Neural cell (in vitro differentiated cells): ENCODE measurements around the gene ECE1. TPM values are rescaled to one million over a fixed set of nuclear protein-coding genes. Genes with fewer than 3 reads are reported as not detected.
"Not testable (repeated sequence)": the region's sequence is repeated elsewhere in the genome, so short reads cannot be mapped to it uniquely, and the experiment has no call there.

Experiments
- H2AFZ ChIP-seq: fragments of 200-600, 300-800 bp; sonication (generic), shearing (Covaris generic); 2 replicates; pipeline ENCODE4 v1.6.0; 2014; ENCODE audit warnings: low read depth, mild to moderate bottlenecking, antibody characterized with exemption, low read length, moderate library complexity
- H3F3A ChIP-seq: fragments of 200-600 bp; shearing (Covaris generic); 2 replicates; pipeline ENCODE4 v1.6.1; 2016; ENCODE audit warnings: mild to moderate bottlenecking, moderate library complexity, mixed read lengths, antibody characterized with exemption, low read length; ENCODE audit not compliant: insufficient read depth, poor library complexity, severe bottlenecking
- H3K27ac ChIP-seq: fragments of 200-600, 300-800 bp; sonication (generic), shearing (Covaris generic); 2 replicates; pipeline ENCODE4 v1.5.1; 2014; ENCODE audit warnings: mild to moderate bottlenecking, low read length, moderate library complexity
- H3K27me3 ChIP-seq: fragments of 300-800, 200-600 bp; sonication (generic), shearing (Covaris generic); 2 replicates; pipeline ENCODE4 v1.6.0; 2014; ENCODE audit warnings: mild to moderate bottlenecking, low read depth, low read length, moderate library complexity; ENCODE audit not compliant: insufficient read depth
- H3K36me3 ChIP-seq: fragments of 300-800, 200-600 bp; sonication (generic), shearing (Covaris generic); 2 replicates; pipeline ENCODE4 v1.5.1; 2014; ENCODE audit warnings: mild to moderate bottlenecking, antibody characterized with exemption, low read length, moderate library complexity; ENCODE audit not compliant: insufficient read depth
- H3K4me2 ChIP-seq: fragments of 300-800, 200-600 bp; sonication (generic), shearing (Covaris generic); 2 replicates; pipeline ENCODE4 v1.6.0; 2014; ENCODE audit warnings: mild to moderate bottlenecking, low read length
- H3K4me3 ChIP-seq: fragments of 300-800, 200-600 bp; sonication (generic), shearing (Covaris generic); 2 replicates; pipeline ENCODE4 v1.5.1; 2014; ENCODE audit warnings: mild to moderate bottlenecking, low read length, moderate library complexity
- H3K79me2 ChIP-seq: fragments of 200-600 bp; shearing (Covaris generic); replicated peaks from 2 replicates; pipeline ENCODE4 v1.6.0; 2014; ENCODE audit warnings: mild to moderate bottlenecking, low read length, moderate library complexity; ENCODE audit not compliant: insufficient read depth
- H3K9ac ChIP-seq: fragments of 300-800, 200-600 bp; sonication (generic), shearing (Covaris generic); 2 replicates; pipeline ENCODE4 v1.6.1; 2016; ENCODE audit warnings: mild to moderate bottlenecking, low read length, mixed read lengths
- H3K9me2 ChIP-seq: fragments of 200-600 bp; shearing (Covaris generic); 2 replicates; pipeline ENCODE4 v1.6.1; 2016; ENCODE audit warnings: mild to moderate bottlenecking, low read length, mixed read lengths; ENCODE audit not compliant: insufficient read depth
- H3K9me3 ChIP-seq: fragments of 200-600, 300-800 bp; sonication (generic), shearing (Covaris generic); 2 replicates; pipeline ENCODE4 v1.6.1; 2016; ENCODE audit warnings: mild to moderate bottlenecking, mixed run types, low read length, moderate library complexity, mixed read lengths
- H4K20me1 ChIP-seq: fragments of 200-600 bp; shearing (Covaris generic); 2 replicates; pipeline ENCODE4 v1.6.1; 2016; ENCODE audit warnings: mild to moderate bottlenecking, mixed run types; ENCODE audit not compliant: insufficient read depth
- CTCF ChIP-seq: fragments of 450-650 bp; IDR thresholded peaks from 2 replicates; pipeline ENCODE4 v1.5.1; 2014; ENCODE audit warnings: antibody characterized with exemption, mild to moderate bottlenecking, moderate library complexity; ENCODE audit not compliant: poor library complexity, severe bottlenecking
- EP300 ChIP-seq: fragments of 450-650 bp; conservative IDR thresholded peaks from 2 replicates; pipeline ENCODE4 v1.6.1; 2014; ENCODE audit warnings: antibody characterized with exemption, mild to moderate bottlenecking, moderate library complexity; ENCODE audit not compliant: poor library complexity, severe bottlenecking
- EZH2 ChIP-seq: fragments of 200-600, 300-800 bp; shearing (Covaris generic), sonication (generic); IDR thresholded peaks from 2 replicates; pipeline ENCODE4 v1.6.1; 2014; ENCODE audit warnings: antibody characterized with exemption, low read length, borderline replicate concordance, mild to moderate bottlenecking; ENCODE audit not compliant: insufficient read depth, poor library complexity, severe bottlenecking
- MXI1 ChIP-seq: fragments of 450-650 bp; conservative IDR thresholded peaks from 2 replicates; pipeline ENCODE4 v1.6.1; 2014; ENCODE audit warnings: antibody characterized with exemption, mild to moderate bottlenecking; ENCODE audit not compliant: poor library complexity, severe bottlenecking
- POLR2AphosphoS5 ChIP-seq: IDR thresholded peaks from 2 replicates; pipeline ENCODE4 v1.6.1; 2012
- RAD21 ChIP-seq: fragments of 450-650 bp; conservative IDR thresholded peaks from 2 replicates; pipeline ENCODE4 v1.6.1; 2014; ENCODE audit warnings: antibody characterized with exemption, mild to moderate bottlenecking, moderate library complexity
- SMC3 ChIP-seq: fragments of 450-650 bp; conservative IDR thresholded peaks from 2 replicates; pipeline ENCODE4 v1.6.1; 2014; ENCODE audit warnings: antibody characterized with exemption, mild to moderate bottlenecking, moderate library complexity; ENCODE audit not compliant: poor library complexity
- TAF1 ChIP-seq: IDR thresholded peaks from 2 replicates; pipeline ENCODE4 v1.6.1; 2012; ENCODE audit warnings: low read depth
- polyA plus RNA-seq: library from polyadenylated mRNA; depleted of rRNA; stranded (reverse); fragments of >200 nt; gene quantifications from 2 replicates; pipeline ENCODE4 v1.2.3, GENCODE V29; 2014
- TF ChIP-seq, protein P1 (sequence below): IDR thresholded peaks from 2 replicates; pipeline ENCODE4 v1.6.1; 2012; ENCODE audit warnings: borderline replicate concordance

Gene ECE1
- polyA plus RNA-seq, 1 donor from 2014 or later = 7.8 TPM

GRCh38 chr1:21229246-21230000 is 60.8 kb downstream of the ECE1 start:
- no peaks in the 10 kb centered on the region for H3K27me3 ChIP-seq
- H3K9me2 ChIP-seq = no peaks in the 10 kb centered on the region
- H4K20me1 ChIP-seq = no peaks in the 10 kb centered on the region
- H2AFZ ChIP-seq = no peak overlapping the region
- TF ChIP-seq CTCF (no peak), EP300 (no peak), TAF1 (no peak), MXI1 (no peak), SMC3 (no peak), POLR2AphosphoS5 (no peak), RAD21 (no peak), EZH2 (no peak)
- TF ChIP-seq, protein P1, sequence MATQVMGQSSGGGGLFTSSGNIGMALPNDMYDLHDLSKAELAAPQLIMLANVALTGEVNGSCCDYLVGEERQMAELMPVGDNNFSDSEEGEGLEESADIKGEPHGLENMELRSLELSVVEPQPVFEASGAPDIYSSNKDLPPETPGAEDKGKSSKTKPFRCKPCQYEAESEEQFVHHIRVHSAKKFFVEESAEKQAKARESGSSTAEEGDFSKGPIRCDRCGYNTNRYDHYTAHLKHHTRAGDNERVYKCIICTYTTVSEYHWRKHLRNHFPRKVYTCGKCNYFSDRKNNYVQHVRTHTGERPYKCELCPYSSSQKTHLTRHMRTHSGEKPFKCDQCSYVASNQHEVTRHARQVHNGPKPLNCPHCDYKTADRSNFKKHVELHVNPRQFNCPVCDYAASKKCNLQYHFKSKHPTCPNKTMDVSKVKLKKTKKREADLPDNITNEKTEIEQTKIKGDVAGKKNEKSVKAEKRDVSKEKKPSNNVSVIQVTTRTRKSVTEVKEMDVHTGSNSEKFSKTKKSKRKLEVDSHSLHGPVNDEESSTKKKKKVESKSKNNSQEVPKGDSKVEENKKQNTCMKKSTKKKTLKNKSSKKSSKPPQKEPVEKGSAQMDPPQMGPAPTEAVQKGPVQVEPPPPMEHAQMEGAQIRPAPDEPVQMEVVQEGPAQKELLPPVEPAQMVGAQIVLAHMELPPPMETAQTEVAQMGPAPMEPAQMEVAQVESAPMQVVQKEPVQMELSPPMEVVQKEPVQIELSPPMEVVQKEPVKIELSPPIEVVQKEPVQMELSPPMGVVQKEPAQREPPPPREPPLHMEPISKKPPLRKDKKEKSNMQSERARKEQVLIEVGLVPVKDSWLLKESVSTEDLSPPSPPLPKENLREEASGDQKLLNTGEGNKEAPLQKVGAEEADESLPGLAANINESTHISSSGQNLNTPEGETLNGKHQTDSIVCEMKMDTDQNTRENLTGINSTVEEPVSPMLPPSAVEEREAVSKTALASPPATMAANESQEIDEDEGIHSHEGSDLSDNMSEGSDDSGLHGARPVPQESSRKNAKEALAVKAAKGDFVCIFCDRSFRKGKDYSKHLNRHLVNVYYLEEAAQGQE = no peak
- H3K36me3 ChIP-seq = no peaks in the 10 kb centered on the region
- H3K9ac ChIP-seq = no peak overlapping the region
- no peaks in the 10 kb centered on the region for H3K9me3 ChIP-seq
- H3K4me2 ChIP-seq = no peak overlapping the region
- no peaks in the 10 kb centered on the region for H3K79me2 ChIP-seq
- no peak overlapping the region for H3K4me3 ChIP-seq
- no peaks in the 10 kb centered on the region for H3F3A ChIP-seq
- no peak overlapping the region for H3K27ac ChIP-seq

GRCh38 chr1:21228224-21228623 is 62.0 kb downstream of the ECE1 start:
- not testable (repeated sequence) for H3K9me3 ChIP-seq, H3K4me2 ChIP-seq, H3K27ac ChIP-seq, H3K4me3 ChIP-seq, H2AFZ ChIP-seq, H3K27me3 ChIP-seq, H3K9me2 ChIP-seq, H3K36me3 ChIP-seq, H3K9ac ChIP-seq, H4K20me1 ChIP-seq, H3K79me2 ChIP-seq, H3F3A ChIP-seq

- H3K27ac ChIP-seq = no peak overlapping the region
- H3K4me2 ChIP-seq = no peak overlapping the region
- H3F3A ChIP-seq = no peaks in the 10 kb centered on the region
- no peaks in the 10 kb centered on the region for H3K27me3 ChIP-seq
- no peaks in the 10 kb centered on the region for H3K9me3 ChIP-seq
- no peaks in the 10 kb centered on the region for H3K36me3 ChIP-seq
- no peak overlapping the region for H3K4me3 ChIP-seq
- no peak overlapping the region for H3K9ac ChIP-seq
- no peaks in the 10 kb centered on the region for H3K79me2 ChIP-seq
- H4K20me1 ChIP-seq = no peaks in the 10 kb centered on the region
- H2AFZ ChIP-seq = no peak overlapping the region
- TF ChIP-seq MXI1 = no peak
- no peak for TF ChIP-seq EZH2
- no peak for TF ChIP-seq RAD21
- no peak for TF ChIP-seq POLR2AphosphoS5
- TF ChIP-seq TAF1 = no peak
- no peaks in the 10 kb centered on the region for H3K9me2 ChIP-seq
Measured at GRCh38 chr1:21225065-21225464, 65.2 kb downstream of the ECE1 start.
